Central memory CD8-positive, alpha-beta T cell (primary cell): ENCODE data around the gene CETP.
"Not testable (repeated sequence)": the region's sequence is repeated elsewhere in the genome, so short reads cannot be mapped to it uniquely, and the experiment has no call there.

Source experiments
- ATAC-seq: fragments of 150-1000 bp; cut with Tn5 transposase; replicated peaks from 2 replicates; pipeline ENCODE4 v1.10.0; 2022; ENCODE audit warnings: mild to moderate bottlenecking, moderate FRiP score, moderate number of reproducible peaks; ENCODE audit not compliant: poor library complexity, severe bottlenecking; ENCODE audit errors: extremely low read depth
- DNase-seq, 2 donors: peaks; one replicate each; pipeline ENCODE4 v3.0.0; 2021; ENCODE audit warnings: low spot score in 2 of 2
- H3K27ac Mint-ChIP-seq: one replicate; pipeline ENCODE4 v1.8.0; 2022; ENCODE audit warnings: low read depth, mild to moderate bottlenecking, moderate library complexity, mixed read lengths
- H3K27me3 Mint-ChIP-seq: one replicate; pipeline ENCODE4 v1.8.0; 2022; ENCODE audit warnings: mixed read lengths
- H3K36me3 Mint-ChIP-seq: one replicate; pipeline ENCODE4 v1.8.0; 2022; ENCODE audit warnings: mild to moderate bottlenecking, moderate library complexity, mixed read lengths; ENCODE audit not compliant: insufficient read depth
- H3K4me1 Mint-ChIP-seq: one replicate; pipeline ENCODE4 v1.8.0; 2022; ENCODE audit warnings: mixed read lengths
- H3K4me3 Mint-ChIP-seq: one replicate; pipeline ENCODE4 v1.8.0; 2022; ENCODE audit warnings: mild to moderate bottlenecking, moderate library complexity, mixed read lengths
- H3K9me3 Mint-ChIP-seq: one replicate; pipeline ENCODE4 v1.8.0; 2022; ENCODE audit warnings: mixed read lengths

CETP gene

GRCh38 chr16:56990407-56991286, 28.9 kb downstream of the CETP start:
- Mint-ChIP-seq H3K4me3 (peak overlapping the region; percentile 81), H3K9me3 (no peaks in the 10 kb centered on the region), H3K27ac (peak overlapping the region; percentile 96), H3K27me3 (no peaks in the 10 kb centered on the region), H3K4me1 (peaks cover 84% of the 10 kb centered on the region), H3K36me3 (peaks cover 51% of the 10 kb centered on the region)
- DNase-seq, result no peak
- no peak for ATAC-seq

DNA sequence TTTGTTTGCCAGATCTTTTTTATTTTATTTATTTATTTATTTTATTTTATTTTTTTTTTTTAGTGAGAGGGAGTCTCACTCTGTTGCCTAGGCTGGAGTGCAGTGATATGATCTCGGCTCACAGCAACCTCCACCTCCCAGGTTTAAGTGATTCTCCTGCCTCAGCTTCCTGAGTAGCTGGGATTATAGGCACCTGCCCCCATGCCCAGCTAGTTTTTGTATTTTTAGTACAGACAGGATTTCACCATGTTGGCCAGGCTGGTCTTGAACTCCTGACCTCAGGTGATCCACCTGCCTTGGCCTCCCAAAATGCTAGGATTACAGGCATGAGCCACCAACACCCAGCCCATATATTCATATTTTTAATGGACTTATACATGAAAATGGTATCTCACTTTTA, 30.7 kb downstream of the CETP start:
- peaks cover 60% of the 10 kb centered on the region for H3K36me3 Mint-ChIP-seq
- H3K9me3 Mint-ChIP-seq, DNase-seq, H3K27me3 Mint-ChIP-seq, ATAC-seq: not testable (repeated sequence)
- H3K27ac Mint-ChIP-seq, result peak overlapping the region; percentile 96
- peaks cover 82% of the 10 kb centered on the region for H3K4me1 Mint-ChIP-seq
- H3K4me3 Mint-ChIP-seq, result peak overlapping the region; percentile 81

DNA sequence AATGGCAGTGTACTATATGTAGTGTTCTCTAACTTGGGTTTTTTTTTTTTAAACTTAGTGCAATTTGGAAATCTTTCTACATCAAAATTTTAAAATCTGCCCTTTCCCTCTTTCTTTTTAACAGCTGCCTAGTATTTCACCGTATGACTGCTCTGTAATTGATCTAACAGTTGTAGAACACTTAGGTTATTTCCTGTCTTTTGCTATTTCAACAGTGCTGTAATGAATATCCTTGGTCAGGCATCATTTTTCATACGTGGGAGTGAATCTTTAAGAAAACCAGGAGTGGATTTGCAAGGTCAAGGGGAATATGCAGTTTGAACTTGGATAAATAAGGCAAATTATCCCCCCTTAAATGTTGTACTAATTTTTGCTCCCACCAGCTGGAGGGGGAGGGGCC, 31.5 kb downstream of the CETP start:
- Mint-ChIP-seq H3K36me3 (peaks cover 65% of the 10 kb centered on the region), H3K27me3 (no peaks in the 10 kb centered on the region), H3K4me1 (peaks cover 81% of the 10 kb centered on the region), H3K27ac (peak overlapping the region; percentile 96), H3K9me3 (no peaks in the 10 kb centered on the region), H3K4me3 (peak overlapping the region; percentile 81)
- DNase-seq (no peak), ATAC-seq (no peak)

DNA sequence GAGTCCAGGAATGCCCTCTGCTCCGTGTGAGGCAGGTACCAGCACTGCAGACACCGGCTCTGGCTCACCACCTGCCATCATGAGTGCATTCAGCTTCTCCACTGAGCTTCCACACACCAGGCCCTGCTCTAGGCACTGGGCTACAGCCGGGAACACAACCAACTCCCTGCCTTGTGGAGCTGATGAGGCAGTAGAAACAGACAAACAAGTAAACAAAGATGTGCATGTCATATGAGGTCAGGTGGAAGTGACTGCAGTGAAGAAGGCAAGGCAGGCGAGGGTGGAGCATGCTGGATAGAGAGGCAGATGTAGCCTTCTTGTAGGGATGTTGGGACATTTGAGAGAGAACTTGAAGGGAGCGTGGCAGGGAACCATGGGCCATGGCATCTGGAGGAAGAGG, 32.6 kb downstream of the CETP start:
- Mint-ChIP-seq H3K27me3 (no peaks in the 10 kb centered on the region), H3K36me3 (peaks cover 68% of the 10 kb centered on the region), H3K27ac (peak overlapping the region; percentile 96), H3K4me1 (peaks cover 81% of the 10 kb centered on the region), H3K4me3 (peak overlapping the region; percentile 81), H3K9me3 (no peaks in the 10 kb centered on the region)
- DNase-seq (no peak), ATAC-seq (no peak)

DNA sequence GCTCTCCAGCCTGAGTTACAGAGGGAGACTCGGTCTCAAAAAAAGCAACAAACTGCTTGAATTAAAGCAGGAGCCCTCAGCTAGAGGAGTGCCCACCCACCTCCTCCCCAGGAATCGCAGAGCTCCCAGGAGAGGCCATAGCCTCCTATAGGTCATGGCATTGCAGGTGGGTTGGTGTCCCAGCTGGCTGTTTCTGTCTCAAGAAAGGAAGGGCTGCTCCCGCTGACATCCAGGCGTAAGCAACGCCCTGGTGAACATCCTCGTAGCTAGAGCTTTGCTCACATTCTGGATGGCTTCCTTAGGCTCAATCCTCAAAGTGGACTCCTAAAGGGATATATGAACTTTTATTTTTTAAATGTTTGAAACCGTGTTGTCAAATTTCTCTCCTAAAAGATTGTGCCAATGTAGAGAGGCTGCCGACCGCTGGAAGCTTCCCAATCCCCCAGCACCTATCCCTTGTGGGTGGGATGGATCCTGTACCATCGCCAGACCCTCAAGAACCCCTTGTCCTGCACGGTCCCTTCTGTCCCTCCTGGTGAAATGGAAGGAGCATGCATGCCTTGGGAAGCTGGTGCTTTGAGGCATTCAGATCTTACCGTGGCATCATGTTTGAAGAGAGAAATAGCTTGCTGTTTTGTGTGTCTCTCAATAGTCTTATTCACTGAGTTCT, 33.5 kb downstream of the CETP start:
- peaks cover 86% of the 10 kb centered on the region for H3K4me1 Mint-ChIP-seq
- peaks cover 63% of the 10 kb centered on the region for H3K36me3 Mint-ChIP-seq
- peak overlapping the region; percentile 81 for H3K4me3 Mint-ChIP-seq

DNA sequence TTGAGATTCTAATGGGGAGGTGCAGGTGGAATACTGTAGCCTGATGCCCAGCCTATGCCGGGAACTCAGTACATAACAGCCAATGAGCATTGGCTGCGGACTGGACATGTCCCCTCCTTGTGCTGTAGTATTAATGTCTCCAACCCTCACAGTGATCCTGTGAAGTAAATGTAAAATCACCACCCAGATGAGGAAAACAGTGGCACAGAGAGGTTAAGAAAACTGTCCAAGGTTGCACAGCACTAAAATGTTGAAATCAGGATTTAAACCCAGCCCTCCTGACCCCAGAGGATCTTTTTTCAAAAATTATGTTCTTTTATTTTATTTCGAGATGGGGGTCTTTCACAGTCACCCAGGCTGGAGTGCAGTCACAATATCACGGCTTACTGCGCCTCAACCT, 35.5 kb downstream of the CETP start:
- H3K9me3 Mint-ChIP-seq, result no peaks in the 10 kb centered on the region
- H3K4me1 Mint-ChIP-seq, result peaks cover 89% of the 10 kb centered on the region
- H3K36me3 Mint-ChIP-seq, result peaks cover 53% of the 10 kb centered on the region
- ATAC-seq (no peak), DNase-seq (no peak)
- H3K27me3 Mint-ChIP-seq, result no peaks in the 10 kb centered on the region
- peak overlapping the region; percentile 46 for H3K27ac Mint-ChIP-seq
- H3K4me3 Mint-ChIP-seq, result peak overlapping the region; percentile 81

More for the DNA sequence above, 33.5 kb downstream of the CETP start:
- H3K27ac Mint-ChIP-seq, result peak overlapping the region; percentile 96
- H3K9me3 Mint-ChIP-seq, result no peaks in the 10 kb centered on the region
- ATAC-seq, result no peak
- no peak for DNase-seq
- no peaks in the 10 kb centered on the region for H3K27me3 Mint-ChIP-seq

DNA sequence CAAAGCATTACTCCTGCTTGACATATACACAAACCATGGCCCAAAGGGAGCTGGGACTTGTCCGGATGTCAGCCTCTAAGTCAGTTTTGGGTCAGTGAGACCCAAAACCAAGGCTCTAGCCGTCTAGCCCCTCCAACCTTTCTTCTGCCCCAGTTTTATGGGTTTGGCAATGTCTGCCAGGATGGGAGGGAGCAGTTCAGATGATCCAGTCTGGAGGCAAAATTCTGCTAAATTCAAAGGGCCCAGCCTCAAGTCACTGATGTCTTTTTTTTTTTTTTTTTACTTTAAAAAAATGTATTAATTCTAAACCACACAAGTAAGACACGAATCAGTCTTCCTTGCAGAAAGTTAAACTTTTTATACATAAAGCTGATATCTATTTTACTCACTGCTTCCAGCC, 36.2 kb downstream of the CETP start:
- DNase-seq (no peak), ATAC-seq (no peak)
- Mint-ChIP-seq H3K9me3 (no peaks in the 10 kb centered on the region), H3K36me3 (peaks cover 49% of the 10 kb centered on the region), H3K4me1 (peaks cover 93% of the 10 kb centered on the region), H3K4me3 (peak overlapping the region; percentile 81), H3K27ac (peak overlapping the region; percentile 97), H3K27me3 (no peaks in the 10 kb centered on the region)

DNA sequence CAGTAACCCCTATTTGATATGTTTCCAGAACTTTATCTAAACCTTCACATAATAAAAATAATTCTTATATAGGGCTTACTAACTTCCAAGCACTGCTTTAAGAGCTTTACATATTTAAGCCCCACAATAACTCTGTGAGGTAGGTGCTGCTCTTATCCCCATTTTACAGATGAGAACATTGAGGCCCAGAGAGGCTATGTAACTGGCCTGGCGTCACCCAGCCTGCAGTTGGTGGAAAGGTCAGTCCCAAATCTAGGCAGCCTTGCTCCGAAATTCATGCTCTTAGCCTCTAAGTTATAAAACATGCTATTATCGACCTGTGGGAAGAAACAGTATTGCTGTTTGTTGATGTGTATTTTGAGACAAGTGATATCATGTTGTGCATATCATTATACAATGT, 36.6 kb downstream of the CETP start:
- Mint-ChIP-seq H3K27me3 (no peaks in the 10 kb centered on the region), H3K9me3 (no peaks in the 10 kb centered on the region), H3K4me1 (peaks cover 93% of the 10 kb centered on the region), H3K36me3 (peaks cover 46% of the 10 kb centered on the region), H3K27ac (peak overlapping the region; percentile 97), H3K4me3 (peak overlapping the region; percentile 77)
- no peak for ATAC-seq
- DNase-seq, result no peak

GRCh38 chr16:56998861-56999260, 37.1 kb downstream of the CETP start:
- Mint-ChIP-seq H3K36me3 (peaks cover 47% of the 10 kb centered on the region), H3K4me3 (peak overlapping the region; percentile 77)

DNA sequence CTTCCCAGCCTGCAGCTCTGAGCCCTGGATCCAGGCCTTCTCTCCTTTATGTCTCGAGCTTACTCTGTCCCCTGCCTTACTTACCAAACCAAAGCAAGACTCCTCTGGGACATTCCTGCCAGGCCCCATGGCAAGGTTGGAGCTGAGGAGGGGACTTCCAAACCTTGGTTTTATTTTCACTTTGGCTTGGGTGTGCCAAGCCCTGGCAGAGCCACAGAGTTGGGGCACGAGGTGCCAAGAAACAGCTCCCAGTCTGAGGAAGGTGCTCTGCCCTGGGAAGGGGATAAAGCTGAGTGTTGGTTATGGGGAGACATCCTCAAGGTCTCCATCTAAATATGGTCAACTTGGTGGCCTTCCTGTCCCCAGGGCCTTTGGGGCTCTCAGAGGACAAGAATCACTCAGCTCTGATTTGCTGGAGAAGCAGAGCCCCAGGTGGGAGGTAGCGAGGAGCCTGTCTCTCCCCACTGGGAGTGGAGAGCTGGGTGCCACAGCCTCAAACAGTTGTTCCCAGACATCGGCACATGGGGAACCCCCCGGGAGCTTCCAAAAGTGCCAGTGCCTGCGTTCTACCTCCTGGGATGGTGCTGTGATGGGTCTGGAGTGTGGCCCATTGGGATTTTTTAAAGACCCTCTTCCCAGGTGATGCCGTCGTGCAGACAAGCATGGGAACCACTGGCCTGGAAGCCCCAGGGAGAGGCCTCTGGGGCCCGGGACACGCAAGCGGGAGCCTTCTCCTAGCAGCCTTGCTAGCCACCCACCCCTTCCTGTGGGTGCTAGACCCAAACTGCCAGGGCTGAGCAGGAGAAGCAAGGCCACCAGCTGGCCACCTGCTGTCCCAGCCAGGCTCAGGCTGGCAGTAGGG, 37.9 kb downstream of the CETP start:
- H3K27ac Mint-ChIP-seq, result peak overlapping the region; percentile 97

More at GRCh38 chr16:56998861-56999260, 37.1 kb downstream of the CETP start:
- DNase-seq (no peak), ATAC-seq (no peak)
- Mint-ChIP-seq H3K27me3 (no peaks in the 10 kb centered on the region), H3K27ac (peak overlapping the region; percentile 97), H3K9me3 (no peaks in the 10 kb centered on the region), H3K4me1 (peaks cover 93% of the 10 kb centered on the region)

GRCh38 chr16:57000271-57001025, 38.7 kb downstream of the CETP start:
- Mint-ChIP-seq H3K9me3 (no peaks in the 10 kb centered on the region), H3K4me3 (peak overlapping the region; percentile 77), H3K36me3 (peaks cover 50% of the 10 kb centered on the region), H3K27ac (peak overlapping the region; percentile 97), H3K27me3 (no peaks in the 10 kb centered on the region), H3K4me1 (peaks cover 95% of the 10 kb centered on the region)
- peak; percentile 57 for ATAC-seq
- DNase-seq, result no peak

More for the DNA sequence above, 37.9 kb downstream of the CETP start:
- H3K4me1 Mint-ChIP-seq, result peaks cover 93% of the 10 kb centered on the region
- no peaks in the 10 kb centered on the region for H3K27me3 Mint-ChIP-seq
- no peaks in the 10 kb centered on the region for H3K9me3 Mint-ChIP-seq
- H3K4me3 Mint-ChIP-seq, result peak overlapping the region; percentile 77
- ATAC-seq (peak; percentile 44), DNase-seq (no peak)
- H3K36me3 Mint-ChIP-seq, result peaks cover 47% of the 10 kb centered on the region
